Chondrocyte (in vitro differentiated cells): Measurements from ENCODE around the gene PLEKHA3. TPM values are rescaled to one million over a fixed set of nuclear protein-coding genes. Genes with fewer than 3 reads are reported as not detected.

Experiments used
- DNase-seq: peaks from one replicate; pipeline ENCODE4 v3.0.0; 2021; ENCODE audit warnings: mixed read lengths, low spot score
- H3K27ac Mint-ChIP-seq: one replicate; pipeline ENCODE4 v1.8.0; 2021; ENCODE audit warnings: mild to moderate bottlenecking, moderate library complexity, mixed read lengths; ENCODE audit not compliant: unreplicated experiment
- H3K27me3 Mint-ChIP-seq: 2 replicates; pipeline ENCODE4 v1.8.0; 2021; ENCODE audit warnings: low read depth, mixed read lengths
- H3K36me3 Mint-ChIP-seq: 2 replicates; pipeline ENCODE4 v1.8.0; 2021; ENCODE audit warnings: low read depth, mixed read lengths
- H3K4me1 Mint-ChIP-seq: 2 replicates; pipeline ENCODE4 v1.8.0; 2021; ENCODE audit warnings: low read depth, mild to moderate bottlenecking, mixed read lengths
- H3K4me3 Mint-ChIP-seq: one replicate; pipeline ENCODE4 v1.8.0; 2021; ENCODE audit warnings: mild to moderate bottlenecking, moderate library complexity, mixed read lengths; ENCODE audit not compliant: unreplicated experiment
- H3K9me3 Mint-ChIP-seq: 2 replicates; pipeline ENCODE4 v1.8.0; 2021; ENCODE audit warnings: low read depth, mixed read lengths
- total RNA-seq: library from RNA; stranded (reverse); gene quantifications from 3 replicates; pipeline ENCODE4 v1.2.1, GENCODE V29; 2021
- TF ChIP-seq, protein P1 (sequence below): fragments of 200-600 bp; sonication (generic); IDR thresholded peaks from 2 replicates; pipeline ENCODE4 v1.5.0; 2021; ENCODE audit warnings: antibody characterized with exemption, mild to moderate bottlenecking, moderate library complexity

PLEKHA3 gene
- total RNA-seq, 1 donor from 2014 or later = 39.4 TPM

DNA sequence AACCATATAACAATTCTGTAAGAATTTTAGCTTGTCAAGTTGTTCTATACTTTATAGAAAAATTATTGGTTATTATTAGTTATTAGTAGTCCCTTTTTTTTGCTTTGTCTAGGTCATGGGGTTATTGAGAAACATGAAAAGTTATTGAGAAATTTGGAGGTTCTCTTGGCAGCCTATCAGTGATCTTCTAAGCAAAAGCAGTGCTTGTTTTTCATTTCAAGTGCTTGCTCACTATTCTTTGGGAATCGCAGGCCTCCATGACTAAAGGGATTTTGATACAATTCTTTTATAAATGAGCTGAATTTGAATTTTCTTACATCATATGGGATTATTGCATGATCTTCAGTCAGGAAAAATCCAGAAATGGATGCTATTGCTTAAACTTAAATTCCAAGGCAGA is 25.8 kb downstream of the PLEKHA3 start:
- Mint-ChIP-seq H3K4me3 (no peak overlapping the region), H3K27ac (no peak overlapping the region), H3K36me3 (peaks cover 15% of the 10 kb centered on the region), H3K27me3 (no peaks in the 10 kb centered on the region), H3K9me3 (no peaks in the 10 kb centered on the region), H3K4me1 (no peaks in the 10 kb centered on the region)
- DNase-seq = no peak
- TF ChIP-seq, protein P1, sequence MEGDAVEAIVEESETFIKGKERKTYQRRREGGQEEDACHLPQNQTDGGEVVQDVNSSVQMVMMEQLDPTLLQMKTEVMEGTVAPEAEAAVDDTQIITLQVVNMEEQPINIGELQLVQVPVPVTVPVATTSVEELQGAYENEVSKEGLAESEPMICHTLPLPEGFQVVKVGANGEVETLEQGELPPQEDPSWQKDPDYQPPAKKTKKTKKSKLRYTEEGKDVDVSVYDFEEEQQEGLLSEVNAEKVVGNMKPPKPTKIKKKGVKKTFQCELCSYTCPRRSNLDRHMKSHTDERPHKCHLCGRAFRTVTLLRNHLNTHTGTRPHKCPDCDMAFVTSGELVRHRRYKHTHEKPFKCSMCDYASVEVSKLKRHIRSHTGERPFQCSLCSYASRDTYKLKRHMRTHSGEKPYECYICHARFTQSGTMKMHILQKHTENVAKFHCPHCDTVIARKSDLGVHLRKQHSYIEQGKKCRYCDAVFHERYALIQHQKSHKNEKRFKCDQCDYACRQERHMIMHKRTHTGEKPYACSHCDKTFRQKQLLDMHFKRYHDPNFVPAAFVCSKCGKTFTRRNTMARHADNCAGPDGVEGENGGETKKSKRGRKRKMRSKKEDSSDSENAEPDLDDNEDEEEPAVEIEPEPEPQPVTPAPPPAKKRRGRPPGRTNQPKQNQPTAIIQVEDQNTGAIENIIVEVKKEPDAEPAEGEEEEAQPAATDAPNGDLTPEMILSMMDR = no peak

- no peak overlapping the region for H3K27ac Mint-ChIP-seq
- TF ChIP-seq, protein P1 = no peak
- H3K9me3 Mint-ChIP-seq = no peaks in the 10 kb centered on the region
- H3K36me3 Mint-ChIP-seq = peaks cover 14% of the 10 kb centered on the region
- H3K4me3 Mint-ChIP-seq = no peak overlapping the region
- H3K4me1 Mint-ChIP-seq = no peaks in the 10 kb centered on the region
- DNase-seq = no peak
- H3K27me3 Mint-ChIP-seq = no peaks in the 10 kb centered on the region
Measured at GRCh38 chr2:178506524-178506923, 26.3 kb downstream of the PLEKHA3 start.

DNA sequence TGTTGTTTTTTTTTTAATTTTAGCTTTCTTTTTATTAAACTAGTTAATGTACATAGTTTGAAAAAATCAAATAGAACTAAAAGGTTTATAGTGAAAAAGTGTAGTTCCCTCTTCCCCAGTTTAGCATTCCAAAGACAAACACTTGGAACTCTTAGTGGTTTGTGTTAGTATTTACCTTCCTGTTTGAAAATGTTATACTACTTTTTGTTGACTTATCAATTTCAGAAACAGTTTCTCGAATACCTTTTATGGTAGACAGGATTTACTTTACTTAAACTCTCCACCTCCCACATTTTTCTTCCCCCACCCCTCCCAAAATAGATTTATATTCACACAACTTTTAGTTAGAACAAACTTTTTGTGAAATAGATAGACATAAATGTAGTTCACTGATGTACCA is 26.7 kb downstream of the PLEKHA3 start:
- Mint-ChIP-seq H3K4me3 (no peak overlapping the region), H3K4me1 (no peaks in the 10 kb centered on the region), H3K27ac (no peak overlapping the region), H3K36me3 (peaks cover 14% of the 10 kb centered on the region), H3K9me3 (no peaks in the 10 kb centered on the region), H3K27me3 (no peaks in the 10 kb centered on the region)
- TF ChIP-seq, protein P1 = no peak
- no peak for DNase-seq

GRCh38 chr2:178508646-178509045 is 28.4 kb downstream of the PLEKHA3 start:
- no peaks in the 10 kb centered on the region for H3K9me3 Mint-ChIP-seq
- H3K27ac Mint-ChIP-seq = no peak overlapping the region
- TF ChIP-seq, protein P1 = no peak
- H3K4me3 Mint-ChIP-seq = no peak overlapping the region
- peaks cover 10% of the 10 kb centered on the region for H3K36me3 Mint-ChIP-seq
- peaks cover 2% of the 10 kb centered on the region for H3K4me1 Mint-ChIP-seq
- DNase-seq = no peak
- H3K27me3 Mint-ChIP-seq = no peaks in the 10 kb centered on the region

DNA sequence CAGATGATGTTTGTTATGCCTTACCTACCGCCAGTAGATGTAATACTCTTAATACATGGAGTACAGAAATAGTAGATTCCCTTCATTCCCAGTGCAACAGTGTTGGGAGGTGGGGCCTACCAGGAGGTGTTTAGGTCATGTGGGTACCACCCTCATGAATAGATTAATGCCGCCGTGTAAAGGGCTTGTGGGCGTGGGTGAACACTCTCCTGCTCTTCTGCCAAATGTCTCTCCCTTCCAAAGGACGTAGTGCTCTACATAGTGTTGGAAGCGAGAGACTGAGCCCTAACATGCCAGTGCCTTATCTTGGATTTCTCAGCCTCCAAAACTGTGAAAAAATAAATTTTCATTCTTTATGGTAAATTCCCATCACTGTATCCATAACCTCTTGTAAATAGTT is 30.1 kb downstream of the PLEKHA3 start:
- Mint-ChIP-seq H3K4me1 (peaks cover 2% of the 10 kb centered on the region), H3K27me3 (no peaks in the 10 kb centered on the region), H3K9me3 (no peaks in the 10 kb centered on the region), H3K4me3 (no peak overlapping the region), H3K36me3 (peaks cover 10% of the 10 kb centered on the region), H3K27ac (no peak overlapping the region)
- TF ChIP-seq, protein P1 = no peak
- no peak for DNase-seq
